Measurements from ENCODE around the gene ZNF287.

GRCh38 chr17:16534236-16534635 lies 34.8 kb downstream of the ZNF287 start:
- TF ChIP-seq POLR2A (IDR thresholded peaks at IDR 0.05) = no peak
- no peak for TF ChIP-seq CTCF (IDR thresholded peaks at IDR 0.05)

Data from Peyer's patch (tissue), 4 donors.